Left lung (tissue), 10 donors: ENCODE results near the gene BRD7. TPM values are rescaled to one million over a fixed set of nuclear protein-coding genes. Genes with fewer than 3 reads are reported as not detected.

Experiments
- ATAC-seq: fragments of 200-7000 bp; cut with Tn5 transposase; one replicate; pipeline ENCODE4 v1.9.1; 2020; ENCODE audit warnings: moderate library complexity
- DNase-seq, 4 donors: peaks; one replicate each; pipeline ENCODE4 v3.0.0-alpha.2; 2013 to 2020
- H3K27ac ChIP-seq, 2 donors: fragments of 200-600 bp; sonication (generic) in 1 of 2; one replicate each; pipeline versions ENCODE4 v1.5.0 to v1.8.0; 2020 to 2021
- H3K27me3 ChIP-seq, 2 donors: fragments of 200-600 bp; sonication (generic) in 1 of 2; one replicate each; pipeline versions ENCODE4 v1.5.0 to v1.8.0; 2020 to 2021
- H3K36me3 ChIP-seq, 2 donors: fragments of 200-600 bp; sonication (generic) in 1 of 2; one replicate each; pipeline versions ENCODE4 v1.5.0 to v1.8.0; 2020 to 2021
- H3K4me1 ChIP-seq, 2 donors: fragments of 200-600 bp; one replicate each; pipeline ENCODE4 v1.8.0; 2021
- H3K4me3 ChIP-seq, 2 donors: fragments of 200-600 bp; sonication (generic) in 1 of 2; one replicate each; pipeline versions ENCODE4 v1.5.0 to v1.8.0; 2020 to 2021; ENCODE audit warnings: mild to moderate bottlenecking in 1 of 2
- H3K9me3 ChIP-seq, 2 donors: fragments of 200-600 bp; sonication (generic) in 1 of 2; one replicate each; pipeline versions ENCODE4 v1.5.0 to v1.8.0; 2020 to 2021
- CTCF ChIP-seq, 2 donors: fragments of 200-600 bp; sonication (generic) in 1 of 2; IDR thresholded peaks; one replicate each; pipeline versions ENCODE4 v1.5.0 to v1.8.0; 2021; ENCODE audit warnings: antibody characterized with exemption in 2 of 2
- intact Hi-C, 2 donors: fragments of 100-400 bp; cut with DNase I; formaldehyde crosslinking; loops; one replicate each; pipeline versions ENCODE4 v1.11.2 to v1.14.2; 2022
- polyA plus RNA-seq, 6 donors: library from polyadenylated mRNA; unstranded; fragments of 120-200 nt; gene quantifications; one replicate each; pipeline ENCODE4 v1.2.1, GENCODE V29; 2013; ENCODE audit not compliant: insufficient read length in 6 of 6
- total RNA-seq, 2 donors: library from RNA; stranded (reverse); fragmentation: NEBNext Ultra II Directional; extraction: Animal tissue kit (Norgen Biotek cat#: 25700); gene quantifications; one replicate each; pipeline ENCODE4 v1.2.1, GENCODE V29; 2021
- donor health status: DM: no; HTN: yes; CAD: no.
- donor health status: DM: no; HTN: no; CAD: no.

Gene BRD7
- total and polyA plus RNA-seq, 8 donors = 59.8 to 113 (median 97.6) TPM

GRCh38 chr16:50298075-50298460, 70.7 kb downstream of the BRD7 start:
- DNase-seq = peak in 2 of 4 donors; percentile 25 to 39
- H3K36me3 ChIP-seq = peaks cover 0 to 99% of the 10 kb centered on the region in 2 donors
- TF ChIP-seq CTCF (IDR thresholded peaks at IDR 0.05) = no peak
- H3K9me3 ChIP-seq = no peaks in the 10 kb centered on the region
- intact Hi-C loops = no loop called here
- H3K4me3 ChIP-seq = no peak overlapping the region
- no peak overlapping the region for H3K27ac ChIP-seq
- no peaks in the 10 kb centered on the region for H3K27me3 ChIP-seq
- H3K4me1 ChIP-seq = peaks cover 0 to 10% of the 10 kb centered on the region in 2 donors
- no peak for ATAC-seq

GRCh38 chr16:50297301-50298074, 71.3 kb downstream of the BRD7 start:
- DNase-seq (peak in 2 of 4 donors; percentile 30 to 51), ATAC-seq (no peak)
- intact Hi-C loops = no loop called here
- Histone ChIP-seq H3K27ac (no peak overlapping the region), H3K27me3 (no peaks in the 10 kb centered on the region), H3K9me3 (no peaks in the 10 kb centered on the region), H3K4me3 (no peak overlapping the region), H3K36me3 (peaks cover 0 to 99% of the 10 kb centered on the region in 2 donors), H3K4me1 (peaks cover 0 to 9% of the 10 kb centered on the region in 2 donors)
- TF ChIP-seq CTCF (IDR thresholded peaks at IDR 0.05) = no peak

GRCh38 chr16:50296807-50297206, 72.0 kb downstream of the BRD7 start:
- Histone ChIP-seq H3K27ac (no peak overlapping the region), H3K9me3 (no peaks in the 10 kb centered on the region), H3K4me3 (no peak overlapping the region), H3K36me3 (peaks cover 0 to 99% of the 10 kb centered on the region in 2 donors), H3K27me3 (no peaks in the 10 kb centered on the region), H3K4me1 (peaks cover 0 to 9% of the 10 kb centered on the region in 2 donors)
- no peak for TF ChIP-seq CTCF (IDR thresholded peaks at IDR 0.05)
- intact Hi-C loops = no loop called here
- ATAC-seq (no peak), DNase-seq (peak in 2 of 4 donors; percentile 18 to 26)

GRCh38 chr16:50295541-50296132, 73.2 kb downstream of the BRD7 start:
- peaks cover 0 to 99% of the 10 kb centered on the region in 2 donors for H3K36me3 ChIP-seq
- intact Hi-C loops = no loop called here

More at GRCh38 chr16:50295541-50296132, 73.2 kb downstream of the BRD7 start:
- ATAC-seq (no peak), DNase-seq (peak in 1 of 4 donors; percentile 24)
- H3K27ac ChIP-seq = no peak overlapping the region
- H3K4me1 ChIP-seq = no peaks in the 10 kb centered on the region
- no peak for TF ChIP-seq CTCF (IDR thresholded peaks at IDR 0.05)
- H3K4me3 ChIP-seq = no peak overlapping the region
- H3K27me3 ChIP-seq = no peaks in the 10 kb centered on the region
- no peaks in the 10 kb centered on the region for H3K9me3 ChIP-seq
